ENCODE data around the gene LTBP1.

LTBP1 gene

DNA sequence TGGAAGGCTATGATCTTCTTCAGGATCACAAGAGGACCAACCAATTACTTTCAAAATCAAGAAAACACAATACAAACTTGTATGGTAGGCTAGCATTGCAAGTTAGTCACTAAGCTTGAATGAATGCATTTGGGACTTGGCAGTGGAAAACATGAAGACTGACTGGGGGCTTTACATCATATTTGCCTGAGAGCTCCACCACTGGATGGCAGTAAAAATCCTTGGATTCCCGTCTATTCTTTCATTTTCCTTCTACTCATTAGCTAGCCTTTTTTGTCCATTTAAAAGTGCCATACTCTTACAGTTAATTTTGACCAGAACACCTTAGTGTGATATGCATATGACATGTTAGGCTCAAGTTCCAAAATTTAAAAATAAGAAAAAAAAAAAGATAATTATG lies 466.2 kb downstream of the LTBP1 start:
- 44% methylated on average over 1 of the region's 1 CpG; no CpG with 5 or more reads in 1 of the 2 experiments for WGBS, 2 experiments (ENCODE audit: insufficient coverage in 2 of 2)
- Histone ChIP-seq H3K27ac (ENCODE audit: low read depth, low read length, severe bottlenecking) (no peak overlapping the region), H3K4me1 (ENCODE audit: control insufficient read depth, insufficient read depth, low read length, poor library complexity, severe bottlenecking) (peaks cover 11% of the 10 kb centered on the region), H3K36me3 (ENCODE audit: control insufficient read depth, insufficient read depth, low read length) (no peaks in the 10 kb centered on the region), H3K9me3 (ENCODE audit: control insufficient read depth, low read length) (peaks cover 7% of the 10 kb centered on the region), H3K4me3 (ENCODE audit: extremely low read depth, insufficient read depth, low read length, poor library complexity, severe bottlenecking) (no peak overlapping the region)

DNA sequence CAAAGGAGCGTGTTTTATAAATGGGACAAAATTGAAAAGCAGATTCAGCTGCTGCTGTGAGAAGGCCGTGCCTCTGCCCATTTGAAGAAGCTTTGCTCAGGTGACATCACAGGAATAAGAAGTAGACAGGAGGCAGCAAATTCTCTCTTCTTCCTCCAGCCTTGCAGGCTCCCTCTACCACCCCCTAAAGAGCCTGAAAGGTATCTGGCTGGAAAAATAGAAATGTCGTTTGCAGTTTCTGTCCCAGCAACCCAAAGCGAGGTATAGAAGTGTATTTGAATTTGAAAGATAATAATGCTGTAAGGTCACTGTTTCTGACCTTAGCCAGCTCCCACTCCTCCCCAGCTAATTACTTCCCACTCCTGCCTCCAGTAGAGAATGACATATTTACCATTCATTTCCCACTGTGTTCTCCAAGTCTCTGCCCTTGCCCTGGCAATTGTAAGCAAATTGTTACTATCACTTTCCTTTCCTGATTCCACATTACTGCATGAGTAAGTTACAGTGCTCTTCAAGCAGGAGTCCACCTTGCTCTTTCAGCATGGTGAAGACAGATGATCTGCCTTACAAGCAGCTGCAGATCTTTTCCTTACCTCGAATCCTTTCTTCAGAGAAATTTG lies 472.9 kb downstream of the LTBP1 start:
- 63 to 90% methylated on average over 2 of the region's 5 CpGs for WGBS, 2 experiments (ENCODE audit: insufficient coverage in 2 of 2)
- H3K4me1 ChIP-seq (ENCODE audit: control insufficient read depth, insufficient read depth, low read length, poor library complexity, severe bottlenecking) = peaks cover 13% of the 10 kb centered on the region
- H3K4me3 ChIP-seq (ENCODE audit: extremely low read depth, insufficient read depth, low read length, poor library complexity, severe bottlenecking) = no peak overlapping the region

DNA sequence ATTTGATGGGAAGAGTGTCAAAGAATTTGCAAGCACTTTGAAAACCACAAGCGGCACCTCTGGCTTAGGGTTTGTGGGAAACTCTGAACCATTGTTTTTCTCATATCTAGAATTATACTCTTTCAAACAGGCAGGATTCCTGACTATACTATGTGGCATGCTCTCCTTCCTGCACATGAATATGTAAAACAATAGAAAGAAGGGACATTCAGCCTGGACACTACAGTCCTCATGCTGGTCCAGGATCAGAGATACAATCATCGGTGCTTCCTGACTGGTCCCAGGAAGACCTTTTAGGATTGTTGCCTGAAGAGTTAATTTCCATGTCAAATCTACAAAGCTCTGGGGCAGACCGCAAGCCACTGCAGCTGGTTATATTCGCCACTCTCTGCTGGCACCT lies 474.0 kb downstream of the LTBP1 start:
- H3K9me3 ChIP-seq (ENCODE audit: control insufficient read depth, low read length) = no peaks in the 10 kb centered on the region
- 95 to 100% methylated on average over 2 to 3 of the region's 4 CpGs for WGBS, 2 experiments (ENCODE audit: insufficient coverage in 2 of 2)
- H3K27ac ChIP-seq (ENCODE audit: low read depth, low read length, severe bottlenecking) = no peak overlapping the region

More for the DNA sequence above, 472.9 kb downstream of the LTBP1 start:
- Histone ChIP-seq H3K27ac (ENCODE audit: low read depth, low read length, severe bottlenecking) (no peak overlapping the region), H3K36me3 (ENCODE audit: control insufficient read depth, insufficient read depth, low read length) (no peaks in the 10 kb centered on the region), H3K9me3 (ENCODE audit: control insufficient read depth, low read length) (no peaks in the 10 kb centered on the region)

DNA sequence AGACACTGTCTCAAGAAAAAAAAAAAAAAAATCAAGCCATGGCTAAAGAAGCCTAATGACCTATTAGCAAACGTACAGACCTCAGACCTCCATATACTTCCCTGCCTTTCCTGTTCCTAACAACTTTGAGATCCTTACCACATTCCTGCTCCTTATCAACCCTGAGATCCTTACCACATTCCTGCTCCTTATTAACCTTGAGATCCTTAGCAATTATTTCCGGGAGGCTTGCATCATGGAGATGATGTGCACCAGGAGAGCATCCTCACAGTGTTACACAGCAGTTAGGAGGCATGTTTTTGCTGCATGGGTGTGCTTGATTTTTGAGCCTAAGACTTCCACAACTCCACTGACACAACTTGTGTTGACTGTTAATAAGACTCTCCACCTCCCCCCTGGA lies 475.1 kb downstream of the LTBP1 start:
- H3K4me3 ChIP-seq (ENCODE audit: extremely low read depth, insufficient read depth, low read length, poor library complexity, severe bottlenecking) = no peak overlapping the region
- no peaks in the 10 kb centered on the region for H3K36me3 ChIP-seq (ENCODE audit: control insufficient read depth, insufficient read depth, low read length)
- no peak overlapping the region for H3K27ac ChIP-seq (ENCODE audit: low read depth, low read length, severe bottlenecking)
- peaks cover 23% of the 10 kb centered on the region for H3K4me1 ChIP-seq (ENCODE audit: control insufficient read depth, insufficient read depth, low read length, poor library complexity, severe bottlenecking)
- WGBS, 2 experiments (ENCODE audit: insufficient coverage in 2 of 2) = 92 to 100% methylated on average over 1 of the region's 2 CpGs
- H3K9me3 ChIP-seq (ENCODE audit: control insufficient read depth, low read length) = no peaks in the 10 kb centered on the region

More for the DNA sequence above, 474.0 kb downstream of the LTBP1 start:
- Histone ChIP-seq H3K4me1 (ENCODE audit: control insufficient read depth, insufficient read depth, low read length, poor library complexity, severe bottlenecking) (peaks cover 21% of the 10 kb centered on the region), H3K36me3 (ENCODE audit: control insufficient read depth, insufficient read depth, low read length) (no peaks in the 10 kb centered on the region), H3K4me3 (ENCODE audit: extremely low read depth, insufficient read depth, low read length, poor library complexity, severe bottlenecking) (no peak overlapping the region)

DNA sequence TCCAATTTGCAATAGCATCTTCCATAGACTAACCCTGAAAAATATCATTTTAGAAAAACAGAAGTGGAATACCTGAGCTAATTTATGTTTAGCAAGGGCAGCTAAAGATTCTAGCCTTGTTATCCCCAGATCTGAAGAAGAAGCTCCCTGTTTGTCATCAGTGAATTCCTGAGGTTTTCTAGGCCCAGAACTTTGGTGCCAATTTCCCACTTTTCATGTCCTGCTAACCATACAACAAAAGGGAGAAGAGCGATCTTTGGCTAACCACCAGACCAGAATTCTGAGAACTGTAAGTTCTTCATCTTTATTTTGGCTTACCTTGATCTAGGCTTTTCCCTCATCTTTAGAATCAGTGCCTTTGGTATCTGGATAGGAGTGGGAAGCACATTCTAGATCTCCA lies 478.4 kb downstream of the LTBP1 start:
- H3K4me3 ChIP-seq (ENCODE audit: extremely low read depth, insufficient read depth, low read length, poor library complexity, severe bottlenecking) = no peak overlapping the region
- WGBS, 2 experiments (ENCODE audit: insufficient coverage in 2 of 2) = no CpG with 5 or more reads among the region's 1 CpG
- peaks cover 18% of the 10 kb centered on the region for H3K4me1 ChIP-seq (ENCODE audit: control insufficient read depth, insufficient read depth, low read length, poor library complexity, severe bottlenecking)
- no peaks in the 10 kb centered on the region for H3K9me3 ChIP-seq (ENCODE audit: control insufficient read depth, low read length)
- peak overlapping the region; percentile 57 for H3K27ac ChIP-seq (ENCODE audit: low read depth, low read length, severe bottlenecking)
- no peaks in the 10 kb centered on the region for H3K36me3 ChIP-seq (ENCODE audit: control insufficient read depth, insufficient read depth, low read length)

DNA sequence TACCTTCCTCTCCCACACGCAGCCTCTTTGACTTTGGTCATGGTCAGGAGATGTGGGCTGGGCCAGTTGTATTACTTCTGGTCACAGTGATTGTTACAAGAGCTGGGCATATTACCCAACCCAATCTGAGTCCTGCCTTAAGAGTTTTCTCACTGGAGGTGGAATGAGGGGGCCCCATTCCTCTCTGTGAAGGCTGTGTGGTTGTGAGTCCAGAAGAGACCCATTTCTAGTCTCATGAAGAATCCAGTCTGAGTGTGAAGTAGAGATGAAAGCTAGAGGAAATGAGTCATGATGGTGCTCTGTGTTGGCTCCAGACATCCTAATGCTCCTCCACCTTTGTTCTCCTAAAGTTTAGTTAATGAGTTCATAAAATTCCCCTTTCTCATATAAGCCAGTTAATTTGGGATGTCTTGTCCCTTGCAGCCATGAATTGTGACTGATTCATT lies 478.9 kb downstream of the LTBP1 start:
- H3K9me3 ChIP-seq (ENCODE audit: control insufficient read depth, low read length) = no peaks in the 10 kb centered on the region
- no peak overlapping the region for H3K4me3 ChIP-seq (ENCODE audit: extremely low read depth, insufficient read depth, low read length, poor library complexity, severe bottlenecking)
- no CpG with 5 or more reads among the region's 1 CpG for WGBS, 2 experiments (ENCODE audit: insufficient coverage in 2 of 2)
- peak overlapping the region; percentile 57 for H3K27ac ChIP-seq (ENCODE audit: low read depth, low read length, severe bottlenecking)
- H3K36me3 ChIP-seq (ENCODE audit: control insufficient read depth, insufficient read depth, low read length) = no peaks in the 10 kb centered on the region
- peaks cover 15% of the 10 kb centered on the region for H3K4me1 ChIP-seq (ENCODE audit: control insufficient read depth, insufficient read depth, low read length, poor library complexity, severe bottlenecking)

DNA sequence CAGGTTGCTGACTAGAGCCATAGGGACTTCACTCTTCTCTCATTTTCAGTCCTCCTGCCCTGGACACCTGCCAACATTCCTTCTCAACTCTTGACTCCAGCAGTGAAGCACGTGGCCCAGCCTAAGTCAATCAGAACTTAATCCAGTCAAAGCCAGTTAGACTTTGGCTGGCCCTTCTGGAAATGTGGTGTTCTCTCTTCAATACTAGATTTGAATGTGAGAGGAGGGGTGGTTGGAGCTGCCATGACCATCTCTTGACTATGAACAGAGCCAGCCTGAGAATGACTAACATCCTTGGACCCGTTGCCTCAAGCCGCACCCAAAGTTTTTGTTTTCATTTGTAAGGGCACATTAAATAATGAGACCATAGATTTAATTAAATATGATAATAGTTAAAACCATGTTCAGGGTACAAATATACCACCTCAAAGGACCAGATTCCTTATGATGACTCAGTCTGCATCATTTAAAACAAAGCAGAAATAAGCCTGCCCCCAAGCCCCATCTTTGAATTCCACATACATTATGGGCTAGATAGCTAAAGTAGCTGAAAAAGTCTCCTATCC lies 480.0 kb downstream of the LTBP1 start:
- WGBS, 2 experiments (ENCODE audit: insufficient coverage in 2 of 2) = 83 to 100% methylated on average over 1 of the region's 3 CpGs
- Histone ChIP-seq H3K9me3 (ENCODE audit: control insufficient read depth, low read length) (no peaks in the 10 kb centered on the region), H3K4me3 (ENCODE audit: extremely low read depth, insufficient read depth, low read length, poor library complexity, severe bottlenecking) (no peak overlapping the region), H3K36me3 (ENCODE audit: control insufficient read depth, insufficient read depth, low read length) (no peaks in the 10 kb centered on the region), H3K27ac (ENCODE audit: low read depth, low read length, severe bottlenecking) (no peak overlapping the region), H3K4me1 (ENCODE audit: control insufficient read depth, insufficient read depth, low read length, poor library complexity, severe bottlenecking) (peaks cover 10% of the 10 kb centered on the region)

DNA sequence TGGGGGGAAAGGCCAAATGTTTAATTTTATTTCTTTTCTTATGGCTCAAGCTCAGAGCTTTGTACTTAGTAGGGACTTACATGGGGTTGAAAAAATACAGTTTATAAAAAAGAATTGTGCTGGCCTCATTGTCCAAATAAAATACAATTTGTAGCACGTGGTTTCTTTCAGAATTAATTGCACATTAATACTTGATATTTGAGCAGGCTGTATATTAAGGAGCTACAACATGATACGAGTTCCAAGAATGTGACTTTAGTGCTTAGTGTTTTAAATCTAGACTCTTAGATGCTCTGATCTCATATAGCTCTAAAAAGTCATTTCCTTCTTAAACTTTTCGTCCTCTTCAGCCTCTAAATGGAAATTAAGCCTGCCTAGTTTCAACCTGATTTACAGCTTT lies 483.3 kb downstream of the LTBP1 start:
- Histone ChIP-seq H3K4me3 (ENCODE audit: extremely low read depth, insufficient read depth, low read length, poor library complexity, severe bottlenecking) (no peak overlapping the region), H3K27ac (ENCODE audit: low read depth, low read length, severe bottlenecking) (no peak overlapping the region), H3K9me3 (ENCODE audit: control insufficient read depth, low read length) (no peaks in the 10 kb centered on the region), H3K36me3 (ENCODE audit: control insufficient read depth, insufficient read depth, low read length) (no peaks in the 10 kb centered on the region), H3K4me1 (ENCODE audit: control insufficient read depth, insufficient read depth, low read length, poor library complexity, severe bottlenecking) (peaks cover 9% of the 10 kb centered on the region)
- WGBS, 2 experiments (ENCODE audit: insufficient coverage in 2 of 2) = no CpG with 5 or more reads among the region's 3 CpGs

DNA sequence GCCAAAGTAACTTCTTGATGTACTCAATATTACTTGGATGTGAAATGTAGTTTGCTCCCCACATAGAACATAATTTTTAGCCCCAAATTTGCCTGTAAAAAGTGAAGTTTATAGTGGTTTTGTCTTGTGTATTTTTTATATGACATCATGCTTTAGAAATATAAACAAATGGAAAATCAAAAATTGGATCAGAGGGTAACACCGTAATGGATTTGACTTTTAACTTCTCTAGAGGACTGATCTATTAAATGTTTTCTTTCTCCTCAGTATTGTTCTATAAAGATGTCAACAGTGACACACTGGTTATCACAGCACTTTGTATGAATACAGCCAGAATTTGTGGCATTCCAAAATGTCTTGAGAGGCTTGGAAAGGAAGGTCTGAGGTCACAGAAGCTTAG lies 484.1 kb downstream of the LTBP1 start:
- H3K9me3 ChIP-seq (ENCODE audit: control insufficient read depth, low read length) = no peaks in the 10 kb centered on the region
- peaks cover 3% of the 10 kb centered on the region for H3K4me1 ChIP-seq (ENCODE audit: control insufficient read depth, insufficient read depth, low read length, poor library complexity, severe bottlenecking)
- H3K36me3 ChIP-seq (ENCODE audit: control insufficient read depth, insufficient read depth, low read length) = no peaks in the 10 kb centered on the region
- no peak overlapping the region for H3K27ac ChIP-seq (ENCODE audit: low read depth, low read length, severe bottlenecking)
- no peak overlapping the region for H3K4me3 ChIP-seq (ENCODE audit: extremely low read depth, insufficient read depth, low read length, poor library complexity, severe bottlenecking)
- WGBS, 2 experiments (ENCODE audit: insufficient coverage in 2 of 2) = no CpG with 5 or more reads among the region's 1 CpG

DNA sequence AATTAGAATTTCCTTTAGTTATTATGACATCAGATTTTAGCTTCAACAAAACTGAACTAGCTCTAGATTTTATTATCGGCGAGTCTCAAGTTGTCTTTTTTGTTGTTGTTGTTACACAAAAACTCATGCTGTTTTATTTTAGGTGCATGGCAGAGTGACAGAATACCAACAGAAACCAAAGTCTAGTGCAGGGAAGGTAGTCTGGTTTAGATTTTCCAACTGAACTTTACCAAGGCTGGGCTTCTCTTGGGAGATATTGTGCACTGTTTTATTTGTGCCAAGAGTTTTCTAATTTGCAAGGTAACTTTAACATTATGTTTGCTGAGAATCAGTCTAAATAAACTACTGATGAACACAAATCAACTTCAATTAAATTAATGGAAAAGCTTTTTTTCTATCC lies 486.1 kb downstream of the LTBP1 start:
- Histone ChIP-seq H3K36me3 (ENCODE audit: control insufficient read depth, insufficient read depth, low read length) (no peaks in the 10 kb centered on the region), H3K27ac (ENCODE audit: low read depth, low read length, severe bottlenecking) (no peak overlapping the region), H3K4me1 (ENCODE audit: control insufficient read depth, insufficient read depth, low read length, poor library complexity, severe bottlenecking) (peaks cover 10% of the 10 kb centered on the region), H3K9me3 (ENCODE audit: control insufficient read depth, low read length) (no peaks in the 10 kb centered on the region), H3K4me3 (ENCODE audit: extremely low read depth, insufficient read depth, low read length, poor library complexity, severe bottlenecking) (no peak overlapping the region)
- WGBS, 2 experiments (ENCODE audit: insufficient coverage in 2 of 2) = 94% methylated on average over 2 of the region's 2 CpGs; no CpG with 5 or more reads in 1 of the 2 experiments

All from mesodermal cell (in vitro differentiated cells).